Inflammatory macrophage treated with lipopolysaccharide for 1 hour (primary cell): Measurements from ENCODE around the gene MXRA8.
A peak's percentile ranks its signal among the peaks of the same experiment; 100 is the strongest.
"Not testable (repeated sequence)": the region's sequence is repeated elsewhere in the genome, so short reads cannot be mapped to it uniquely, and the experiment has no call there.

Experiments
- DNase-seq, 2 donors: peaks; one replicate each; pipeline ENCODE4 v3.0.0-alpha.2; 2020 to 2022

The MXRA8 gene

DNA sequence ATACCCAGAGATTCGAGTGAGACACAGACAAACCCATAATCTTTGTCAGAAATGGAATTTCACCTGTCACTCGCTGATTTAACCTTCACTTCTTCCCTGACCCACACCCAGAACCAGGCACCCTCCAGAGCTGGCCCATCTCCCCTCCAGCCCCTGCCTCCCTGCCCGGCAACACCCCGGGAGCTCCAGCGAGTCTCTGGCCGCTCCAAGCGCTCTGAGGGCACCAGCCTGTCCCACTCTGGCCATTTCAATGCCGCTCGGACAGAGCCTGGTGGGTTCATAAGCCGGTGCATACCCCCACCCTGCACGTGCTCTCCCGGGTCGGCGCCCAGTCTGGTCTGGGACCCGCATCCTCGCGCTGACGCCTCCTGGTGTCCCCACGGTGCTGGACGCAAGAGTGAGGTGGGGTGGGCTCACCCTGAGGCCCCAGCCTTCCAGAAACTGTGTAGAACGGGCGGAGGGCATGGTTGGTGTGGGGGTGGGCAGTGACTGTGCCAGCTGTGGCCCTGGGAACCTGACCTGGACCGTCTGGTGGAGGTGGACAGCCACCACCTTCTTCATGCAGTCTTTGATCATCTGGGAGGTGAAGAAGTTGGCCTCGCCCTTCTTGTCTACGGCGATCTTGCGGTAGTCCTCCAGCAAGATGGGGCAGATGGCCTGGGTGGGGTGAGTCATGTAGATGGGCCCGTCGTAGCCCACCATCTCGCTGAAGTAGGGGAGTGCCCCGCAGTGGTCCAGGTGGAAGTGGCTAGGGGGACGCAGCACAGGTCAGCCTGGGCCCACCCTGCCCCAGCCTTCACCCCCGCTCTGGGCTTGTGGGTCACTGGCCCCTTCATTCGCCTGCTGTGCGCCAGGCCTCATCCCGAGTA lies 39.3 kb downstream of the MXRA8 start:
- no peak for DNase-seq

DNA sequence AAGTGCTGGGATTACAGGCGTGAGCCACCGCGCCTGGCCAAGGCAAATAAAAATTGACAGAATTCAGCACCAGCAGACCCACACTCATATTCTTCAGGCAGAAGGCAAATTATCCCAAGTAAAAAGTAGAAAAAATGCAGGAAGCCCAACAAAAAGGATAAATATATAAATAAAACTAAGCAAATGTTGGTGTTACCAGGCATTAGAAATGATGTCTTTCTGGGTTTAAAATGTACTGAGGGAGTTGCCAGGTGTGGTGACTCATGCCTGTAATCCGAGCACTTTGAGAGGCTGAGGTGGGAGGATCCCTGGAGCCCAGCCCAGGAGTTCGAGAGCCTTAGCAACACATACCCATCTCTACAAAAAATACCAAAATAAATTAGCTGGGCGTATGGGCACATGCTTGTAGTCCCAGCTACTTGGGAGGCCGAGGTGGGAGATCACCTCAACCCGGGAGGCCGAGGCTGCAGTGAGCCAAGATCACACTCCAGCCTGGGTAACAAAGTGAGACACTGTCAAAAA lies 40.2 kb downstream of the MXRA8 start:
- DNase-seq: no peak

DNA sequence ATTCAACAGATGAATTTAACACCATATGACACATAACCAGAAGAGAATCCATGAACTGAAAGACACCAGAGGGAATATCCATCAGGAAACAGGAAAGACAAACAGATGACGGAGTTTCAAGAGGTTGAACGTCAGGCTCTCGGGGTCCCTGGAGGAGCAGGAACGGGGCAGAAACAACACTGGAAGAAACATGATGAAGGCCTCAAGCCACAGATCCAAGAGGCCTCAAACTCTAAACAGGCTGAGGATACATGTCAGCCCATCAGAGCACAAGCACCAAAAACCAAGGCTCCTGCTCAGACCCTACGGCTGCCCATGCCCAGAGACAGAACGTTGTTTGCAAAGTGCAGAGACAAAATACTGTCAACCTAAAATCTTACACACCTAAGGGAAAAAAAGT lies 40.9 kb downstream of the MXRA8 start:
- DNase-seq: no peak

DNA sequence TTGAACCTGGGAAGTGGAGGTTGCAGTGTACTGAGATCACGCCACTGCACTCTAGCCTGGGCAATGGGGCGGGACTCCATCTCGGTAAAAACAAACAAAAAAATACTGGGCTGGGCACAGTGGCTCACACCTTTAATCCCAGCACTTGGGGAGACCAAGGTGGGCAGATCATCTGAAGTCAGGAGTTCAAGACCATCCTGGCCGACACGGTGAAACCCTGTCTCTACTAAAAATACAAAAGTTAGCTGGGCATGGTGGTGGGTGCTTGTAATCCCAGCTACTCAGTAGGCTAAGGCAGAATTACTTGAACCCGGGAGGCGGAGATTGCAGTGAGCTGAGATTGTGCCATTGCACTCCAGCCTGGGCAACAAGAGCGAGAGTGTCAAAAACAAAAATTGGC lies 42.2 kb downstream of the MXRA8 start:
- not testable (repeated sequence) for DNase-seq

DNA sequence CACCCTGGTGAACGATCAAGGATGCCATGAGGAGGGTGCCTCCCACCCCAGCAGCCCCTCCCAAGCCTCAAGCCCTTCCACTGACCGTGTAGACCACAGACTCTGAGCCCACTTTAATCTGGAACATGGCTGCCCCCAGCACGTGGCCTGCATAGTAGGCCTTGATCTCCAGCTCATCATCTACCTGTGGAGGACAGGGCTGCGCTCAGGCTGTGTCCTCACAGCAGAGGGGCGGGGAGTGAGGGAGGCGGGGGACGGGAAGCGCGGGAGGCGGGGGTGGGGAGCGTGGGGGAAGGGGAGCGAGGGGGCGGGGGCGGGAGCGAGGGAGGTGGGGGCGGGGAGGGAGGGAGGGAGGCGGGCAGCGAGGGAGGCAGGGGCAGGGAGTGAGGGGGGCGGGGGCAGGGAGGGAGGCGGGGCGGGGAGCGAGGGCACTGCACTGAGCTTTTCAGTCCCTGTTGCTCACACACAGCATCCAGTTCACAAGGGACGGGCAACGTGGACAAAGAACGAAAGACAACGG lies 42.9 kb downstream of the MXRA8 start:
- no peak for DNase-seq

DNA sequence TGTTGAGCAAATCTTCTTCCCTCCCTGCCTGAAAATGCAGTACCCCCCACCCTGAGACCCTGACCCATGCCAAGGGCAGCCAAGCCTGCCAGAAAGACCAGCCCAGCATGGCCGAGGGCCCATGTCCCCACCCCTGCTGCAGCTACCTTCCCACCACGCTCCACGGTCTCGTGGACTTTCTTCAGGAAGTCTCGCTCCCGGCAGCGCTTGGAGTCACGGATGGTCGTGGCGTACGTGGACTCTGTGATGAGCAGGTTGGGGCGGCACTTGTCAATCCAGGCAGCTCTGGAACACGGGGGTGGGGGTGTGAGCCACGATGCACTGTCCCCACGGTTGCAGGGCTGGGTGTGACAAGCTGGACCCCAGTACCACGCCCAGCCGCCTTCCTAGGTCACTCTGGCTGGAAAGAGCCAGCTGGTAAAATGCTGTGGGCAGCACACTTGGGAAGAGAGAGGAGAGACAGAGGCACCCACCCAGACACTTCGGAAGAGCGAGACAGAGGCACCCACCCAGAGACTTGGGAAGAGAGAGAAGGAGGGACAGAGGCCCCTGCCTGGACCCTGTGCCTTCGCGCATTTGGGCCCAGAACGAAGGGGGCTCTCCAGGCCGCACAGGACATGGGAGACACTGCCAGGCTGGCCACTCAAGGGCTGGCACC lies 43.5 kb downstream of the MXRA8 start:
- no peak for DNase-seq

DNA sequence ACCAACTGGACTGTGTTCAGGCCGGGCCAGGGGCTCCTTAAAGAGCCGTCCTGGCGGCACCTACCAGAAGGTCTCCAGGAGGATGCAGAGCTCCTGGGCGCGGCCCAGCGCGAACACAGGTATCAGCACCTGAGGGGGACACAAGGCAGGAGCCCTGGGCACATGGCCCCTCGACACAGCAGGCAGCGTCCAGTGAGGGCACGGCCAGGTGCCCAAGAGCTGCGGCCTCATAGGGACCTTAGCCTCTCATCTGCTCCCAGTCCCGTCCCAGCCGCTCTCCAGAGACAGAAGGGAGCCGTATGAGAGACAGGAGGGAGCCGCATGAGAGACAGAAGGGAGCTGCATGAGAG lies 44.1 kb downstream of the MXRA8 start:
- no peak for DNase-seq

DNA sequence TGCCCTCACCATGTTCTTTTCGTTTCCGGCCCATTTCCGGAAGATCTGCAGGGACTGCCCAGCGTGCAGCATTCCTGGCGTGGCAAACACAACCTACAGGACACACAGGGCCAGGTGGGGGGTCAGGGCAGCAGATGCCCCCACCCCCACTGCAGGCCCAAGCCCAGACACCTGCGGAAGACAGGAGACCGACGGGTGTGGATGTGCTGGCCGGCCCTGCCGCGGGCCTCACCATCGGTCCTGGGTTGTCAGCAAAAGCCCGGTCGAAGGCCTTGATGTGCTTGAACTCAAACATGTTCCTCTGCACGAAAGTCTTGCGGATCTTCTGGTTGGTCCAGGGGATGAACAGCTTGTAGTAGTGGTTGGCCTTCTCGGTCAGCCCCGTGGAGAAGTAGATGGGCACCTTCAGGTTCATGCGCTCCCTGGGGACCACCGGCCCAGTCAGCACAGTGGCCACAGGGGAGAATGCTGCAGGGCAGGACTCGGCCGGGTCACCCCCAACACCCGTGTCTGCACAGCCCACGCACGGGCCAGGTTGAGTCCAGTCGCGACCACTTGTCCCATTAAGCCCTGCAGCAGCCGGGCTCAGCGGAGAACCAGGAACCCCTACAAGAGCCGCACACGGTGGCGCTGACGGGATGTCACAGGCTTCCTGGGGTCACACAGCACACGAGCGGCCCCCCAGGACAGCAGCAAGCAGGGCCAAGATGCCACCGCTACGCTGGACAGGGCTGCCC lies 44.7 kb downstream of the MXRA8 start:
- no peak for DNase-seq

DNA sequence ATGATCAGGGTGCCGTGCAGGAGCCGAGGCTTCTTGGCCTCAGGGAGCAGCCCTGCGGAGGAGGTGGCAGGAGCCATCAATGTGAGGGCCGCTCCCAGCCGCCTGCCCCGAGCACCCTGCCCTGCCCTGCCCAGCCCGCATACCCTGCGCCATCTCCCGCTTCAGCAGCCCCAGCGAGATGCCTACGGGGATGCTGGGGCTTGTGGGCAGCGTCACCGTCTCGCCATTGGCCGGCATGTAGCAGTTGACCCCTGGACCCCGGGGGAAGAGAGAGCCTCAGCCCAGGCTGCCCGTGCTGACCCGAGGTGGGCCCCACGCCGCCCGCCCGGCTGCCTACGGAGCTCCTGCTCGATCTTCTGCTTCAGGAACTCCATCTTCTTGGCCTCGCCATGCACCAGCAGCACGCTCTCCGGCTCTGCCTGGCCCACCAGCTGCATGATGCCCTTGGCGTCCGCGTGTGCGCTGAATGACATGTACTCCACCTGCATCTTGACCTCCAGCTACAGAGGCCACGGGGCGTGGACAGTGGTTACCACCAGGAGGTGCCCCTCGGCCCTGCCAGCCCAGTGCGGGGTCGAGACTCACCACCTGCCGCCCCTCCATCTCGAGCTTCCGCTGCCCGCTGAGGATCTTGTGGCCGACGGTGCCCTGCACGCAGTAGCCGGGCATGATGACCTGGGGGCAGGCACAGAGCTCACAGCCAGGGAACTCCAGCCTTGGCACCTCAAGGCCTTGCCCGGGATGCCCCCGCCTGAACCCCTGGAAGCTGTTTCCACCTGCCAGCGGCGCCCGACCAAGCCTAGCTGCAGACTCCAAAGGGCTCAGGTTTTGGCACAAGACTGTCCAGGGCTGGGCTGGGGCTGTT lies 45.7 kb downstream of the MXRA8 start:
- no peak for DNase-seq

DNA sequence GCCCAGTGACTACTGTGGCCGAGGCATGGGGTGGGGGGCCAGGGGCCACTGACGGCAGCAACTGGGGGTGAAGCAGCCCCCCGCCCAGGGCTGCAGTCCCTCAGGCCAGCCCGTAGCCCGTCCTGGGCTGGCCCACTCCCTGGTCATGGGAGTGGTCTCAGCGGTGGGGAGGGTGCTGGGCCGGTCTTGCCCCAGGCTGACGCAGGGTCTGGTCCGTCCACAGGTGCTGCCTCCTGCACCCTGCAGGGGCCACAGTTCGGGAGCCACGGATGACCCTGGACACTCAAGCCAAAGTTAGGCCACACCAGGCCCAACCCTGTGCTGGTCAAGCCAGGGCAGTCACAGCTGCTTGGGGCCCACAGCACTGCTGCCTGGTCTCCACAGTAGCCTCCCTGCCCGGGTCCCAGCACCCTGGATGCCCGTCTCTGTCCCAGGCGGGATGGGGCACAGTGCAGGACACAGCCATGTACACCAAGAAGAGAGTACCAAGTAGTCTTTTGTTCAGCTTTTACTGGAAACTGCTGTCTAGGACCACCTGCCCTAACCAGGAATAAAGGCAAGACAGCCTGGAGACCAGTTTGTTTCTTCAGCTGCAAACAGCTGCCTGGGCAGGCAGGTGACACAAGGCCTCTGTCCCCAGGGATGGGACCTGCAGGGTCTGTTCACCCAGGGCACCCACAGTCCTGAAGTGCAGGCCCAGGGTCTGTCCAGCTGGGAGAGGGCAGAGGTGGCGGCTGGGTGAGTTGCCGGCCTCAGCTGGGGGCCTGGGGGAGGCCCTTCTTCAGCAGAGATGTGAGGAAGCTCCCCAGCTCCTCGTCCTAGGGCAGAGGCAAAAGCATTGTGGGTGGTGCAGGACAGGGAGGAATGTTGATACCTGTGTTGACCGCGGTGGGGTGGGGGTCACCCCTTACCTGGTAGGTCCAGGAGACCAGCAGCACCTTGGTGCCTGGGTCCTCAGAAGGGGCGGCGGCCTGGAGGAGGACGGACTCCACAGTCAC lies 46.9 kb downstream of the MXRA8 start:
- no peak for DNase-seq

DNA sequence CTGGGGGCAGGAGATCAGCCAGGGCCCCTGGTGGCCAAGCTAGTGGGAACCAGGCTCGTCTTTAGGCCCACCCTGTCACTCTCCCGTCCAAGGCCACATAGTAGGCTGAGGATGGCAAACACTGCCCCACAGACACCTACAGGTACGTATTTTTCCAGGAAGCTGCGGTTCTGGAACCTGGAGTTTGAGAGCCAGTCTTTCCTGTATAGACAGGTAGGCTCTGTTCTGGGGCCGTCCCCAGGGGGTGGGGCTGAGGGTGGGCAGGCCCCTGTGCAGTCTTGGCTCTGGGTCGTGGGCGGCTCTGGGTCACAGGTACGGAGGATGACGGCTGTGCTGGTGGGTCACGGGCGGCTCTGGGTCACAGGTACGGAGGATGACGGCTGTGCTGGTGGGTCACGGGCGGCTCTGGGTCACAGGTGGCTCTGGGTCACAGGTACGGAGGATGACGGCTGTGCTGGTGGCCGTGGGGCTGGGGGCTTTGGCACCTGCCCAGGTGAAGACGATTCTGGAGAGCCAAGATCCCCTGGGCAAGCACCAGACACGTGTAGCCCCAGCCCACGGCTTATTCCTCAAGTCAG lies 47.8 kb downstream of the MXRA8 start:
- no peak for DNase-seq

DNA sequence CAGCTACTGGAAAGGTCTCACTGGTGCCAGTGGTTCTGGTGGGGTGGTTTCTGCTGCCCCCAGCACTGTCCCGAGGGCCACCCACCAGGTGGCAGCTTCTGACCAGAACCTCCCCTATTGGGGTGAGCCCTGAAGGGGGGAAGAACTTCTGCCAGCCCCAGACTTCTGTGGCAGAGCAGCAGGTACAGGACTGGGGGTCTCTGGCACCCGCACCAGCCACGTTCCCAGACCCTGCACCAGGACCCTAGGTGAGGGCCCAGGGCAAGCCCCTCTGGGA lies 48.3 kb downstream of the MXRA8 start:
- no peak for DNase-seq

DNA sequence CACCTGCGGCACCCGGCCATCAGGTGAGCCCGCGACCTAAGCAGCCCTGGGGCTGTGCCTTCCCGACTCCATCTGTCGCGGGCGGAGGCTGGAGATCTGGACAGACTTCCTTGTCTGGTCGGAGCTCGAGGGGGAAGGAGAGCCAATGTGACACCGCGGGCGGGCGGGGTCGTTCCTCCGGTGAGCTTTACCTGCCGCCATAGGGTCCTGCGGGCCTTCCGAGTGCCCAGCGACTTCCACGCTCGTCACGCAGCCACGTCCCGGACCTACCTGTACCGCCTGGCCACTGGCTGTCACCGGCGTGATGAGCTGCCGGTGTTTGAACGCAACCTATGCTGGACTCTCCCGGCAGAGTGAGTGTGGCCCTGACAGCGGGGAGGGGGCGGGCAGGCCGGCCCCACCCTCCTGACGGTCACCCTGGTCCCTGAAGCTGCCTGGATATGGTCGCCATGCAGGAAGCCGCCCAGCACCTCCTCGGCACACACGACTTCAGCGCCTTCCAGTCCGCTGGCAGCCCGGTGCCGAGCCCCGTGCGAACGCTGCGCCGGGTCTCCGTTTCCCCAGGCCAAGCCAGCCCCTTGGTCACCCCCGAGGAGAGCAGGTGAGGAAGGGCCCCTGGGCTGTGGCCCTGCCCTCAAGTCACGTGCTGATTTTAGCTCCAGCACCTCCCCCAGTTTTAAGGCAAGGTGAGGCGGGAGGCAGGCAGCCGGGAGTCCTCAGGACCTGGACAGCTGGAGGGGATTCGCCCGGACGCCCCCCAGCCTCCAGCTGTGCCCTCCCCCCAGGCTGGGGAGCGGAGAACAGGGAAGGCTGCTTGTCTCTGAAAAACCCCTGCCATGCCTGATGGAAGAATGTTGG lies 48.9 kb downstream of the MXRA8 start:
- no peak for DNase-seq

DNA sequence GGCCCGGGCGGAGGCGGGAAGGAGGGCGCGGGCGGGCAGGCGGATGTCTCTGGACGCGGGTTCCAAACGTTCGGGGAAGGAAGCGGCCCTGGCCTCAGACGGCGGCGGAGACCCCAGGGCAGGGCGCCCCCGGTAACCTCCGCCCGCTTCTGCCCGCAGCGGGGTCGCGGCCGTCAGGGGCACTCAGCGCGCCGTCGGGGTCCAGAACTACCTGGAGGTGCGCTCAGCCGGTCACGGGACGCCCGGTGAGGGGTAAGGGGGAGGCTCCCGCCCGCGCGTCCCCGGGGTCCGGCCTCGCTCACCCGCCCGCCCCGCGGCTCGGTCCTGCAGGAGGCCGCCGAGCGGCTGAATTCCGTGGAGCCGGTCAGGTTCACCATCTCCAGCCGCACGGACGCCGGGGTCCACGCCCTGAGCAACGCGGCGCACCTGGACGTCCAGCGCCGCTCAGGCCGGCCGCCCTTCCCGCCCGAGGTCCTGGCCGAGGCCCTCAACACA lies 49.6 kb downstream of the MXRA8 start:
- DNase-seq: no peak

DNA sequence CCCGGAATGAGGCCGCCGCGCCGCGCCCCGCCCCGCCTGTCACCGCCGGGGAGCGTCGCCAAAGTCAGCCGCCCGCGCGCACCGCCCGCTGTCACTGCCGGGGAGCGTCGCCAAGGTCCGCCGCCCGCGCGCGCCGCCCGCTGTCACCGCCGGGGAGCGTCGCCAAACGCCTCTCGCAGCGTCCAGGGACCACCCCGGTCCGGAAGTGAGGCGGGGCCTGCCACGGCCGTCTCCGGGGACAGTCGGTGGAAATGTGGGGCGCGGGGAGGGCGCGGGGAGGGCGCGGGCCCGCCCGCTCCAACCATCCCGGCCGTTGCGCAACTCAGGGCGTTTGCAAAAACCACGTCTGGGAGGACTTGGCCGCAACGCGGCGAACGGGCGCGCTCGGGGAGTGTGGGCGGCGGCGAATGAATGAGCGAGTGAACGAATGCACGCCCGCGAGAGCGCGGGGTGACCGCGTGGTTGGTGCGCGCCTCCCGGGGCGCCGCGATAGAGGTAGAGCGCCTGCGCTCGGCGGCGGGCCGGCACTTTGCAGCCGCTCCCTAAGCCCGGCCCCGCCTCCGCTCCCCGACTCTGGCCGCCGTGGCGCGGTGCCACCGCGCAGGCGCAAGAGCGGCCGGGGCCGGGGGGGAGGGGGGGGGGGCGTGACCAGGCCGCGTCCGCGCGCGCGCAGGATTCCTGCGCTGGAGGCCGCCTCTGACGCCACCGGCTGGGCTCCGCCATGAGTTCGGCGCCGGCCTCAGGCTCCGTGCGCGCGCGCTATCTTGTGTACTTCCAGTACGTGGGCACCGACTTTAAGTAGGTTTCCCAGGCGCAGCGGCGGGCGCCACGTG lies 50.2 kb downstream of the MXRA8 start, which contains the start of the genes ACAP3 and PUSL1:
ACAP3 (minus strand) TSS at position 8 of the 833 bp plus-strand sequence. CDS start 115 bp downstream, outside the sequence.
PUSL1 (plus strand) TSS at position 675 of the 833 bp plus-strand sequence; CDS start at position 722, 47 bp downstream.
- peak; percentile 85 to 89 for DNase-seq

DNA sequence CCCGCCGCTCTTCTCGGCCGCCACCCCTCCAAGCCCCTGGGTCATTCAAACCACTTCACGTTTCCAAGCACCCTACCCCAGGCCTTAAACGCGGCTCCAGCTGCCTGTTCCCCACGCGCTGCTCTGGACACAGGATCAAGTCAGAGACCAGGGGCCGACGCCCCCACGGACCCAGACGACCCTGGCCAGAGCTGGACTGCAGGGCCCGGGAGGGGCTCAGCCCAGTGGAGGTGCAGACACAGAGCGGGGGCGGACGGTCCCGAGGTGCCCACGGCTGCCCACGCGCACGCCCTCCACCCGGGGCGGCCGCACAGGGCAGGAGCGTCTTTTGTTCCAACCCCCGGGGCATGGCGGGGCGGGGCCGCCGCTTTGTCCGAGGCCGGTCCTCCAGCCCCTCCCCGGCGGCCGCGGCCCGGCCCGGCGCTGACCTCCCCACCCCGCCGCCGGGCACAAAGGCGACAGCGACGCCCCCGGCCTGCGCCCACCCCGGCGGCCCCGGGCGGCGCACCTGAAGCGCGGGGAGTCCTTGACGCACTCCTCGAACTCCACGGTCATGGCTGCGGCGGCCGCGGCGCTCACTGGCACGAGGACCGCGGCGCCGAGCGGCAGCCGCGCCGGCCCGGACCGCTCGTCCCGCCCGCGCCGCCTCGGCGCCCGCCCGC lies 51.0 kb downstream of the MXRA8 start:
- DNase-seq: peak in 1 of 2 donors; percentile 8

DNA sequence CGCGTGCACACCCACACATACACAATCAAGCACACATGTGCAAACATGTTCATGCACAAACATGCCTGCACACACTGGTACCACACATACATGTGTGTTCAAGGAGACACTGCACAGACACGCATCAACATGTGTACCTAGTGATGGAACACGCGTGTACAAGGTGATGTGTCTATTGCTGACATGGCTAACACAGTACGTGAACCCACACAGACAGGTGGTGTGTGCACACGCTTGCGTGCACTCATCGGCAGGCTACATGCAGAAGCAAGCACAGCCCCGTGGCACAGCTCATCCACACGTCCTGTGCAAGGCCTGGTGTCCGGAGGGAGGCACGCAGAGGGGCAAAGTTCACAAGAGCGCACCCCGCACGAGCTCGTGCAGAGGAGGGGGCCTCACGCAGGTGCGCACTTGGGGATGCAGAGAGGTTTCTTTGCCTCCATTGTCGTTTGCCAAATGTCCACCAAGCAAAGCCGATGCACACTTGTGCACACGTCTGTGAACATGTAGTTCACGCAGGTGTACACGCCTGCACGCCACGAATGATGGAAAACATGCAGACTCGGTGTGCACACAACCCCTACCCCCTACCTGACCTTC lies 51.6 kb downstream of the MXRA8 start:
- no peak for DNase-seq
